H1 (cell line): ENCODE measurements around the gene PHACTR1. TPM values are rescaled to one million over a fixed set of nuclear protein-coding genes. Genes with fewer than 3 reads are reported as not detected.

Source experiments
- CTCF ChIA-PET: fragments of 300-600 bp; sonication (Branson Sonifier 250); formaldehyde crosslinking; loops from one replicate; lab custom pipeline; 2021; ENCODE audit not compliant: partially characterized antibody; lab: Charles Lee
- POLR2A ChIA-PET: fragments of 300-600 bp; sonication (Branson Sonifier 250); formaldehyde crosslinking; loops from one replicate; lab custom pipeline; 2021; ENCODE audit warnings: inconsistent platforms; ENCODE audit not compliant: partially characterized antibody; lab: Charles Lee
- DNase-seq, 2 experiments: peaks; one replicate each; pipeline versions ENCODE4 v3.0.0 to v3.0.0-alpha.2; 2010 to 2022; ENCODE audit warnings: low spot score in 2 of 2, low read depth in 1 of 2, mixed read lengths in 1 of 2
- FAIRE-seq: peaks from 2 replicates; lab custom pipeline; 2011; peaks lifted over from hg19 to GRCh38; lab: Jason Lieb, UNC
- H2AFZ ChIP-seq: 2 replicates; pipeline ENCODE4 v1.8.1; 2012; ENCODE audit warnings: low read length, inconsistent platforms
- H2AK5ac ChIP-seq: 2 replicates; pipeline ENCODE4 v1.6.1; 2013; ENCODE audit warnings: low read depth, low read length
- H2BK120ac ChIP-seq: replicated peaks from 2 replicates; pipeline ENCODE3; 2013; ENCODE audit warnings: low read depth, low read length, inconsistent platforms
- H2BK12ac ChIP-seq: 2 replicates; pipeline ENCODE4 v1.6.1; 2013; ENCODE audit warnings: low read depth, low read length
- H2BK15ac ChIP-seq: 2 replicates; pipeline ENCODE4 v1.6.1; 2013; ENCODE audit warnings: low read length
- H2BK20ac ChIP-seq: 2 replicates; pipeline ENCODE4 v1.6.1; 2013; ENCODE audit warnings: low read length
- H2BK5ac ChIP-seq: 2 replicates; pipeline ENCODE4 v1.6.1; 2013; ENCODE audit warnings: low read depth, low read length
- H3K14ac ChIP-seq: 2 replicates; pipeline ENCODE4 v1.6.1; 2013; ENCODE audit warnings: inconsistent platforms; ENCODE audit not compliant: insufficient read length
- H3K18ac ChIP-seq: 2 replicates; pipeline ENCODE4 v1.6.1; 2013; ENCODE audit warnings: low read length; ENCODE audit errors: extremely low read depth
- H3K23ac ChIP-seq: 2 replicates; pipeline ENCODE4 v1.6.1; 2013; ENCODE audit warnings: inconsistent platforms; ENCODE audit not compliant: insufficient read length
- H3K23me2 ChIP-seq: 2 replicates; pipeline ENCODE4 v1.6.1; 2013; ENCODE audit warnings: low read depth, low read length
- H3K27ac ChIP-seq: 2 replicates; pipeline ENCODE4 v1.6.1; 2011; ENCODE audit warnings: low read depth, low read length, inconsistent platforms
- H3K27me3 ChIP-seq, 4 experiments: replicated peaks in 1 of 4; 1 replicate in 1 of 4; 2 replicates in 3 of 4; pipeline versions ENCODE4 v1.6.1 to v1.8.1; 2011 to 2013; ENCODE audit warnings: low read length in 3 of 4, mild to moderate bottlenecking in 3 of 4, inconsistent platforms in 2 of 4, mixed read lengths in 2 of 4, moderate library complexity in 1 of 4; ENCODE audit not compliant: control insufficient read depth in 3 of 4, insufficient read depth in 3 of 4; ENCODE audit errors: extremely low read depth in 1 of 4
- H3K36me3 ChIP-seq, 4 experiments: 2 replicates each; pipeline versions ENCODE4 v1.6.1 to v1.8.1; 2011 to 2013; ENCODE audit warnings: mild to moderate bottlenecking in 4 of 4, low read length in 3 of 4, moderate library complexity in 2 of 4, control low read depth in 1 of 4, inconsistent platforms in 1 of 4; ENCODE audit not compliant: insufficient read depth in 4 of 4, control insufficient read depth in 2 of 4
- H3K4ac ChIP-seq: replicated peaks from 2 replicates; pipeline ENCODE3; 2013; ENCODE audit warnings: low read length, low read depth, mixed read lengths, inconsistent platforms; ENCODE audit not compliant: insufficient read length
- H3K4me1 ChIP-seq, 4 experiments: replicated peaks in 1 of 4; 1 replicate in 1 of 4; 2 replicates in 3 of 4; pipeline versions ENCODE4 v1.6.1 to v1.8.1; 2011 to 2013; ENCODE audit warnings: low read length in 3 of 4, inconsistent platforms in 2 of 4, mixed read lengths in 1 of 4; ENCODE audit not compliant: insufficient read depth in 4 of 4, control insufficient read depth in 3 of 4
- H3K4me2 ChIP-seq, 2 experiments: 2 replicates each; pipeline versions ENCODE4 v1.6.1 to v1.8.1; 2011 to 2013; ENCODE audit warnings: low read depth in 2 of 2, low read length in 2 of 2, control low read depth in 1 of 2, inconsistent platforms in 1 of 2, mild to moderate bottlenecking in 1 of 2; ENCODE audit not compliant: insufficient read depth in 1 of 2
- H3K4me3 ChIP-seq, 4 experiments: fragments of 200-600, 300-600 bp in 1 of 4; sonication (generic), shearing (Covaris generic), sonication (Bioruptor Twin) in 1 of 4; 2 replicates each; pipeline versions ENCODE4 v1.5.1 to v1.8.1; 2011 to 2016; ENCODE audit warnings: low read length in 4 of 4, low read depth in 3 of 4, control low read depth in 2 of 4, inconsistent platforms in 2 of 4, mild to moderate bottlenecking in 2 of 4, mixed read lengths in 1 of 4, moderate library complexity in 1 of 4; ENCODE audit not compliant: insufficient read depth in 2 of 4; ENCODE audit errors: extremely low read depth in 1 of 4
- H3K56ac ChIP-seq: replicated peaks from 2 replicates; pipeline ENCODE3; 2013; ENCODE audit warnings: low read depth, mild to moderate bottlenecking, mixed read lengths, low read length, inconsistent platforms; ENCODE audit not compliant: insufficient read length
- H3K79me1 ChIP-seq: 2 replicates; pipeline ENCODE4 v1.6.1; 2013; ENCODE audit warnings: low read depth, low read length, control low read depth
- H3K79me2 ChIP-seq, 2 experiments: 2 replicates each; pipeline versions ENCODE4 v1.6.1 to v1.8.1; 2012 to 2013; ENCODE audit warnings: low read length in 2 of 2, mild to moderate bottlenecking in 2 of 2, inconsistent platforms in 1 of 2; ENCODE audit not compliant: insufficient read depth in 2 of 2, control insufficient read depth in 1 of 2
- H3K9ac ChIP-seq, 4 experiments: replicated peaks in 1 of 4; 1 replicate in 1 of 4; 2 replicates in 3 of 4; pipeline versions ENCODE4 v1.6.1 to v1.8.1; 2011 to 2013; ENCODE audit warnings: low read depth in 3 of 4, low read length in 3 of 4, control low read depth in 2 of 4, mild to moderate bottlenecking in 2 of 4, moderate library complexity in 2 of 4, inconsistent platforms in 1 of 4; ENCODE audit errors: extremely low read depth in 1 of 4
- H3K9me3 ChIP-seq, 2 experiments: 2 replicates each; pipeline versions ENCODE4 v1.6.1 to v1.8.1; 2012 to 2013; ENCODE audit warnings: mild to moderate bottlenecking in 2 of 2, moderate library complexity in 2 of 2, control low read depth in 1 of 2, inconsistent platforms in 1 of 2, low read depth in 1 of 2, low read length in 1 of 2, mixed read lengths in 1 of 2; ENCODE audit not compliant: insufficient read depth in 2 of 2
- H4K20me1 ChIP-seq, 2 experiments: replicated peaks in 1 of 2; 2 replicates each; pipeline versions ENCODE3 to v1.8.1; 2011 to 2013; ENCODE audit warnings: inconsistent platforms in 2 of 2, low read length in 2 of 2, mild to moderate bottlenecking in 1 of 2; ENCODE audit not compliant: insufficient read depth in 2 of 2, control insufficient read depth in 1 of 2
- H4K5ac ChIP-seq: 2 replicates; pipeline ENCODE4 v1.6.1; 2013; ENCODE audit warnings: low read length, low read depth, mixed read lengths, inconsistent platforms; ENCODE audit not compliant: insufficient read length
- H4K8ac ChIP-seq: 2 replicates; pipeline ENCODE4 v1.8.0; 2013; ENCODE audit warnings: mild to moderate bottlenecking, moderate library complexity, low read length, inconsistent platforms; ENCODE audit not compliant: insufficient read depth; ENCODE audit errors: extremely low read depth
- H4K91ac ChIP-seq: replicated peaks from 2 replicates; pipeline ENCODE3; 2013; ENCODE audit warnings: low read length, mixed read lengths, inconsistent platforms; ENCODE audit not compliant: insufficient read length
- BACH1 ChIP-seq: IDR thresholded peaks from 2 replicates; pipeline ENCODE4 v1.6.1; 2012; ENCODE audit warnings: low read length, improper control_type of control experiment
- FOSL1 ChIP-seq: IDR thresholded peaks from 2 replicates; pipeline ENCODE4 v1.6.1; 2011; ENCODE audit warnings: mild to moderate bottlenecking, low read depth, low read length, moderate library complexity; ENCODE audit not compliant: insufficient read depth
- HDAC2 ChIP-seq, 2 experiments: fragments of 300-600 bp in 1 of 2; sonication (generic) in 1 of 2; IDR thresholded peaks; 2 replicates each; pipeline ENCODE4 v1.6.1; 2011 to 2012; ENCODE audit warnings: low read depth in 2 of 2, low read length in 2 of 2, mild to moderate bottlenecking in 2 of 2, moderate library complexity in 2 of 2, borderline replicate concordance in 1 of 2, inconsistent platforms in 1 of 2
- KDM5A ChIP-seq: fragments of 200-600 bp; IDR thresholded peaks from 2 replicates; pipeline ENCODE4 v1.7.1; 2012; ENCODE audit warnings: mild to moderate bottlenecking, low read length, inconsistent platforms, mixed read lengths
- NRF1 ChIP-seq: IDR thresholded peaks from 2 replicates; pipeline ENCODE4 v1.6.1; 2011; ENCODE audit warnings: mild to moderate bottlenecking, low read depth, low read length, improper control_type of control experiment
- PHF8 ChIP-seq: fragments of 200-600 bp; sonication (generic); conservative IDR thresholded peaks from 2 replicates; pipeline ENCODE4 v1.7.1; 2012; ENCODE audit warnings: low read depth, mild to moderate bottlenecking, inconsistent platforms, low read length, moderate library complexity
- POLR2A ChIP-seq, 2 experiments: IDR thresholded peaks; 1 replicate in 1 of 2; 2 replicates in 1 of 2; pipeline ENCODE4 v1.6.1; 2011; ENCODE audit warnings: low read depth in 2 of 2, low read length in 2 of 2, mild to moderate bottlenecking in 2 of 2; ENCODE audit errors: control extremely low read depth in 1 of 2
- RNF2 ChIP-seq: fragments of 200-900, 300-1000 bp; sonication (generic); IDR thresholded peaks from 2 replicates; pipeline ENCODE4 v1.7.1; 2016; ENCODE audit warnings: borderline replicate concordance, low read depth, mild to moderate bottlenecking, antibody characterized with exemption, low read length; ENCODE audit not compliant: poor library complexity, severe bottlenecking; ENCODE audit errors: missing control alignments
- SAP30 ChIP-seq: fragments of 300-600 bp; sonication (generic); IDR thresholded peaks from 2 replicates; pipeline ENCODE4 v1.7.1; 2012; ENCODE audit warnings: low read length, moderate library complexity, mild to moderate bottlenecking, inconsistent platforms; ENCODE audit not compliant: insufficient read depth, insufficient replicate concordance
- SIRT6 ChIP-seq: IDR thresholded peaks from one replicate; pipeline ENCODE4 v1.7.1; 2012; ENCODE audit warnings: low read length, inconsistent platforms
- SP1 ChIP-seq: IDR thresholded peaks from 2 replicates; pipeline ENCODE4 v1.6.1; 2011; ENCODE audit warnings: low read depth, low read length
- SP2 ChIP-seq: IDR thresholded peaks from 2 replicates; pipeline ENCODE4 v1.6.1; 2012; ENCODE audit warnings: mild to moderate bottlenecking, low read length, inconsistent platforms
- SRF ChIP-seq: IDR thresholded peaks from 2 replicates; pipeline ENCODE4 v1.6.1; 2011; ENCODE audit warnings: mild to moderate bottlenecking, low read depth, low read length, moderate library complexity
- SUZ12 ChIP-seq: fragments of 200-600 bp; sonication (generic); IDR thresholded peaks from 2 replicates; pipeline ENCODE4 v1.6.1; 2012; ENCODE audit warnings: mild to moderate bottlenecking, inconsistent platforms, low read length, moderate library complexity, mixed read lengths
- YY1 ChIP-seq: IDR thresholded peaks from 2 replicates; pipeline ENCODE4 v1.6.1; 2011; ENCODE audit warnings: low read depth, mild to moderate bottlenecking, low read length
- WGBS, 2 experiments: shearing (Covaris generic) in 1 of 2; methylation state at CpG; one replicate each; pipeline versions ENCODE4 v1.1.6 to v1.1.7; 2013 to 2015; ENCODE audit warnings: low lambda C conversion rate in 2 of 2, mixed read lengths in 2 of 2, inconsistent platforms in 1 of 2, low coverage in 1 of 2, missing lambda C conversion rate in 1 of 2; ENCODE audit not compliant: insufficient replicate concordance in 2 of 2, insufficient coverage in 1 of 2, insufficient read length in 1 of 2; ENCODE audit errors: extremely low coverage in 1 of 2, missing lambda C conversion rate in 1 of 2; 5-methylcytosine and 5-hydroxymethylcytosine counted together
- polyA plus RNA-seq, 7 experiments: library from polyadenylated mRNA; depleted of rRNA in 3 of 7; stranded (reverse) in 5 of 7; unstranded in 2 of 7; fragments of >200 nt in 5 of 7; fragments of 200-250 nt in 2 of 7; gene quantifications; 1 replicate in 5 of 7; 2 replicates in 1 of 7; 4 replicates in 1 of 7; pipeline versions ENCODE4 v1.2.1 to v1.2.3, GENCODE V29; 2011 to 2013; ENCODE audit warnings: missing spikeins in 2 of 7, mixed read lengths in 2 of 7
- total RNA-seq: library from RNA; stranded (reverse); fragmentation: NEBNext Ultra II Directional; extraction: Animal tissue kit (Norgen Biotek cat#: 25700); gene quantifications from 2 replicates; pipeline ENCODE4 v1.2.1, GENCODE V29; 2021

Gene PHACTR1
- total and polyA plus RNA-seq, 2 of the 8 experiments (the other 6 are each of a cell fraction or from before 2014, with no cell fraction given): 3.9 to 17.1 TPM

GRCh38 chr6:13172291-13172690, 455.7 kb downstream of the PHACTR1 start:
- H3K23me2 ChIP-seq: no peaks in the 10 kb centered on the region
- no peak overlapping the region for H4K91ac ChIP-seq
- H3K36me3 ChIP-seq: no peaks in the 10 kb centered on the region
- no peak overlapping the region for H3K14ac ChIP-seq
- no peaks in the 10 kb centered on the region for H3K9me3 ChIP-seq
- H3K18ac ChIP-seq: no peak overlapping the region
- peaks cover 0 to 17% (median 15%) of the 10 kb centered on the region in 4 experiments; a peak in 6 of 7 replicates for H3K4me1 ChIP-seq
- DNase-seq (no peak), FAIRE-seq (no peak)
- no peaks in the 10 kb centered on the region for H3K27me3 ChIP-seq
- H2BK5ac ChIP-seq: no peak overlapping the region
- WGBS, 2 experiments: 75% methylated on average over 3 of the region's 3 CpGs; no CpG with 5 or more reads in 1 of the 2 experiments
- H3K79me1 ChIP-seq: no peaks in the 10 kb centered on the region
- H2BK120ac ChIP-seq: no peak overlapping the region
- H3K23ac ChIP-seq: no peak overlapping the region
- no peak overlapping the region for H3K56ac ChIP-seq
- H2AFZ ChIP-seq: no peak overlapping the region
- no peaks in the 10 kb centered on the region for H4K20me1 ChIP-seq
- no peak overlapping the region for H2AK5ac ChIP-seq
- no peak overlapping the region for H2BK12ac ChIP-seq
- H2BK20ac ChIP-seq: no peak overlapping the region
- H3K4me2 ChIP-seq: no peak overlapping the region
- no peak overlapping the region for H3K9ac ChIP-seq
- no peaks in the 10 kb centered on the region for H3K79me2 ChIP-seq
- no peak overlapping the region for H4K5ac ChIP-seq
- H3K27ac ChIP-seq: no peak overlapping the region
- no peak overlapping the region for H4K8ac ChIP-seq
- ChIA-PET POLR2A (interaction anchor here (0.6 kb wide), 1 partner anchor 1226 kb away, joined by 3 read pairs; no protein-coding TSS in a partner anchor), CTCF (no interaction called here)
- no peak overlapping the region for H3K4me3 ChIP-seq
- H3K4ac ChIP-seq: no peak overlapping the region
- no peak overlapping the region for H2BK15ac ChIP-seq
- TF ChIP-seq RNF2: no peak
- TF ChIP-seq POLR2A (IDR thresholded peaks at IDR 0.05; ENCODE audit: control extremely low read depth in 1 of 2, low read depth in 2 of 2, low read length in 2 of 2): no peak
- no peak for TF ChIP-seq SUZ12
- TF ChIP-seq NRF1: no peak
- TF ChIP-seq KDM5A: no peak
- no peak for TF ChIP-seq FOSL1
- TF ChIP-seq SRF: no peak
- no peak for TF ChIP-seq SAP30
- no peak for TF ChIP-seq HDAC2 (IDR thresholded peaks at IDR 0.05; ENCODE audit: borderline replicate concordance in 1 of 2, low read depth in 2 of 2, low read length in 2 of 2)
- no peak for TF ChIP-seq YY1
- no peak for TF ChIP-seq SP2
- no peak for TF ChIP-seq SIRT6
- no peak for TF ChIP-seq PHF8
- no peak for TF ChIP-seq SP1
- no peak for TF ChIP-seq BACH1
